ENCODE data around the gene GFAP.

GFAP gene

GRCh38 chr17:44940317-44940716 is 25.0 kb upstream of the GFAP start:
- DNase-seq (ENCODE audit: extremely low read depth, low read depth) = no peak
- no peak for TF ChIP-seq CTCF (IDR thresholded peaks at IDR 0.05; ENCODE audit: low read depth, low read length, missing control alignments)
- H3K4me3 ChIP-seq (replicated peaks; ENCODE audit: low read depth, low read length) = no peak overlapping the region

GRCh38 chr17:44935116-44935515 is 19.8 kb upstream of the GFAP start:
- no peak overlapping the region for H3K4me3 ChIP-seq (replicated peaks; ENCODE audit: low read depth, low read length)
- no peak for TF ChIP-seq CTCF (IDR thresholded peaks at IDR 0.05; ENCODE audit: low read depth, low read length, missing control alignments)
- DNase-seq (ENCODE audit: extremely low read depth, low read depth) = no peak

- no peak overlapping the region for H3K4me3 ChIP-seq (replicated peaks; ENCODE audit: low read depth, low read length)
- TF ChIP-seq CTCF (IDR thresholded peaks at IDR 0.05; ENCODE audit: low read depth, low read length, missing control alignments) = no peak
- DNase-seq (ENCODE audit: extremely low read depth, low read depth) = no peak
Observed at GRCh38 chr17:44934745-44935105, 19.4 kb upstream of the GFAP start.

GRCh38 chr17:44933824-44934744 is 18.8 kb upstream of the GFAP start:
- no peak overlapping the region for H3K4me3 ChIP-seq (replicated peaks; ENCODE audit: low read depth, low read length)
- TF ChIP-seq CTCF (IDR thresholded peaks at IDR 0.05; ENCODE audit: low read depth, low read length, missing control alignments) = no peak
- no peak for DNase-seq (ENCODE audit: extremely low read depth, low read depth)

DNA sequence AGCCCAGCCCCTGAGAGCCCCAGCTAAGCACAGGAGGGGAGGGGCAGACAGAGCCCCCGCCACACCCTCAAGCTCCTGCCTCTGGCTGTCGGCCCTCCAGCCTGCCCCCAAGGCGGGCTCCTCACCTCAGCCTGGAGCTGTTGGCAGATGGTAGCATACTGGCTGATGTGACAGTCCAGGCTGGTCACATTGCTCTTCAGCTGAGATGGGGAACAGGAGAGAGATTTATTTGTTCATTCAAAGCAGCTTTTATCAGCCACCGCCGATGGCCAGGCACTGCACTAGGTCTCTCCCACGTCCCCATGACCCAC is 17.4 kb upstream of the GFAP start:
- H3K4me3 ChIP-seq (replicated peaks; ENCODE audit: low read depth, low read length) = no peak overlapping the region
- no peak for TF ChIP-seq CTCF (IDR thresholded peaks at IDR 0.05; ENCODE audit: low read depth, low read length, missing control alignments)
- no peak for DNase-seq (ENCODE audit: extremely low read depth, low read depth)

DNA sequence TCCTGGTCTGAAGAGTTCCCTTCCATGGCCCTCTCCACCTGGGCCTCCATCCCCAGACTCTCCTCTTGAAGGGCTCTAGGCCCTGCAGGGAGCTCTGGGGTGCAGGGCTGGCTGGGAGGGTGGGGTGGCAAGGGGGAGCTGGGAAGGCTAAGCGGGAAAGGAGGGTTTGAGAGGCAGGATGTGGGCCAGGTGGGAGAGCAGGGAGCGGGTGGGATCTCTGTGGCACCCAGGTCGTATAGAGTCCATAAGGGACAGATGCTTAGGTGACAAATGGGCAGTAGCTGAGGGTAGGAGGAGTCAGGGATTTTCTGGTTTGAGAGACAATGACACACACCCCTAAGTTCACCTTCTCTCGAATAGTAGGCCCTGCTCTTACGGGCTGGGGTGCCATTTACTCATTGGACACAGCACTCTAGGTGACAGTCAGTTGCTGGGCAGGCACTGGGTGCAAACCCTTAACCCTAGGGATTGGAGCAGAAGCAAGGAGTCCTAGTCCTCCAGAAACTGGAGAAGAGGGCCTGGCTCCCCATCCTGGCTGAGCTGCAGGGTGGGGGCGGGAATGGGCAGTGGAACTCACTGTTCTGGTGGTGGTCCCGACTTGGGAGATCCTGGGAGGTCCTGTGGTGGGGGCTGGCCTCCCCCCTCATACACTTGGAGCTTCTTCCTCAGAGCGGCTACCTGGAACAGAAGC is 16.9 kb upstream of the GFAP start:
- TF ChIP-seq CTCF (IDR thresholded peaks at IDR 0.05; ENCODE audit: low read depth, low read length, missing control alignments) = no peak
- H3K4me3 ChIP-seq (replicated peaks; ENCODE audit: low read depth, low read length) = no peak overlapping the region
- DNase-seq (ENCODE audit: extremely low read depth, low read depth) = no peak
